Lower lobe of right lung (tissue), 2 donors: Measurements from ENCODE around the gene PRUNE2. TPM values are rescaled to one million over a fixed set of nuclear protein-coding genes. Genes with fewer than 3 reads are reported as not detected.

Source experiments
- ATAC-seq, 2 donors: fragments of 200-7000 bp; cut with Tn5 transposase; one replicate each; pipeline ENCODE4 v1.9.1; 2020 to 2022; ENCODE audit warnings: mild to moderate bottlenecking in 2 of 2, moderate library complexity in 2 of 2
- DNase-seq: peaks from one replicate; pipeline ENCODE4 v3.0.0-alpha.2; 2020
- H3K27ac ChIP-seq: fragments of 200-600 bp; one replicate; pipeline ENCODE4 v1.8.0; 2022
- H3K27me3 ChIP-seq: fragments of 200-600 bp; one replicate; pipeline ENCODE4 v1.8.0; 2022; ENCODE audit warnings: low read depth
- H3K36me3 ChIP-seq: fragments of 200-600 bp; one replicate; pipeline ENCODE4 v1.8.0; 2022; ENCODE audit warnings: mild to moderate bottlenecking
- H3K4me1 ChIP-seq: fragments of 200-600 bp; one replicate; pipeline ENCODE4 v1.8.0; 2022
- H3K4me3 ChIP-seq: fragments of 200-600 bp; one replicate; pipeline ENCODE4 v1.8.0; 2022; ENCODE audit warnings: mild to moderate bottlenecking
- H3K9me3 ChIP-seq: fragments of 200-600 bp; one replicate; pipeline ENCODE4 v1.8.0; 2022
- CTCF ChIP-seq: fragments of 200-600 bp; IDR thresholded peaks from one replicate; pipeline ENCODE4 v1.8.0; 2022; ENCODE audit warnings: antibody characterized with exemption, mild to moderate bottlenecking
- intact Hi-C: fragments of 100-400 bp; cut with DNase I; formaldehyde crosslinking; loops from one replicate; pipeline ENCODE4 v1.11.0; 2022
- total RNA-seq: library from RNA; stranded (reverse); fragmentation: NEBNext Ultra II Directional; extraction: Animal tissue kit (Norgen Biotek cat#: 25700); gene quantifications from one replicate; pipeline ENCODE4 v1.2.1, GENCODE V29; 2021
- donor health status: DM: no; HTN: yes; CAD: no; lungs with severe emphysema.

Gene PRUNE2
- total RNA-seq, 1 donor from 2014 or later: 13.6 TPM

DNA sequence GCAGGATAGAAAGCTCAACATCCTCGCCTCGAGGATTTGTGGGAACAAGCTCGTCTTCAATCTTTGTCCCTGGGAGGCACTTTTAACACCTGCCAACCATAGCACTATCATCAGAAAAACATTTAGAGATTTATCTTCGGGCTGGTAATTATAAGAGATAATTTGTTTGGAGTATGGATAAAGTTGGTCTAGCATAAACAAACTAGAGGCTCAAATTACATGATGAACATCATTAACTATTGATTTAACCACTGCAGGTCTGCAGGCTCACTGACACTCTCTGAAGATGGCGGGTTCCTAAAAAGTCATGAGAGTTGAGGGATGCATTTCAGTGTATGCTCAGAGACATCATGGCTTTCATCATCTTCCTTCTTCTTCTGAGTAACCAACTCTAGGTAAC is 167.5 kb downstream of the PRUNE2 start:
- no peak overlapping the region for H3K4me3 ChIP-seq
- no peaks in the 10 kb centered on the region for H3K4me1 ChIP-seq
- ATAC-seq: no peak
- DNase-seq: no peak
- no peaks in the 10 kb centered on the region for H3K9me3 ChIP-seq
- intact Hi-C loops: no loop called here
- no peak for TF ChIP-seq CTCF
- no peaks in the 10 kb centered on the region for H3K36me3 ChIP-seq
- no peaks in the 10 kb centered on the region for H3K27me3 ChIP-seq
- H3K27ac ChIP-seq: no peak overlapping the region

DNA sequence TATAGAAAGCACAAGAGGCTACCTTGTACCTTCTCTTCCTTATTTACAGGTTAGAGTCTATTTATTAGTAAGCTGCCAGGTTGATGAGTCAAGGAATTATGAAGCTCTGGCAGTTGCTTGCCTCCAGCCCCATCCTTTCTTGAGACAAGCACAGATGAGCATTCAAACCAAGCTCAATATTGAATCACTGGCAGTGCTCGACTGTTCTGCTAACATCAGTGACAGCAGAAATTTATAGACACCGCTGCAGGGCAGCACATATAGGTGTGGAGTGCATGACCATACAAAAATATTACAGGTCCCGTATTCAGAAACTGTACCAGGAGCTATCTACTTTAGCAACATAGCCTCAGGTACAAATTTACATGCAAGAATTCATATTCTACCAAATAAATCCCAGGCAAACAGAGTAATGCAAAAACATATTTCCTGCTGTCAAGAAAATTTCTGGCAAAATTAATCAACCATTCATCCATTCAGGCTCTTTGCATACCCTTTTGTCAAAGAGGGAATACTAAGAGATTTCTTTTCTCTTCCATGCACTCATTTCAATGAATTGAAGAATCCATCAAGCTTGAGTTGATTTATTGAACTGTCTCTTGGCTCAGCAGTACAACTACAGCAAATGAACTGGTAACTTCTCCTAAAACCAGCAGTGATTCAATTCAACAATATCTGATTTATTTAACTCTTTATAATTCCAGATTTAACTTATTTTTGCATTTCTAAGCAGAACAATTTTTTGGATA is 168.6 kb downstream of the PRUNE2 start:
- Histone ChIP-seq H3K27ac (no peak overlapping the region), H3K4me3 (no peak overlapping the region), H3K9me3 (no peaks in the 10 kb centered on the region), H3K4me1 (no peaks in the 10 kb centered on the region), H3K27me3 (no peaks in the 10 kb centered on the region), H3K36me3 (no peaks in the 10 kb centered on the region)
- intact Hi-C loops: no loop called here
- no peak for TF ChIP-seq CTCF
- ATAC-seq (no peak), DNase-seq (no peak)

DNA sequence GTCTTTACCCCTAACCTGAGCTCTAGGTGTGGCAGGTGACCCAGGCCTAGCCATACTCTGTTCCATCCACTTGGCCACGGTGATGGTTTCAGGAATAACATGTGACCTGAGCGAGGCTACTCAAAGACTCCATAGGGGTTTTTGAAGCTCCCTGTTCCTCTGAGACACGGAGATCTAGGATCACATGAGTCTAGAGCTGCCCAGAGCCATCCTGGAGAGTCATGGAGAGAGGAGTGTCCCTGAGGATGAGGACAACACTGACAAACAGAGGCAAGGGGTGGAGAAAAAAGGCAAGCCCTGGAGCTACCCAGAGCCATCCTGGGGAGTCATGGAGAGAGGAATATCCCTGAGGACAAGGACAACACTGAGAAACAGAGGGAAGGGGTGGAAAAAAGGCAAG is 171.2 kb downstream of the PRUNE2 start:
- no peaks in the 10 kb centered on the region for H3K4me1 ChIP-seq
- no peak for DNase-seq
- intact Hi-C loops: no loop called here
- no peak overlapping the region for H3K4me3 ChIP-seq
- no peak overlapping the region for H3K27ac ChIP-seq
- no peaks in the 10 kb centered on the region for H3K9me3 ChIP-seq
- no peak for ATAC-seq
- no peaks in the 10 kb centered on the region for H3K36me3 ChIP-seq
- H3K27me3 ChIP-seq: no peaks in the 10 kb centered on the region
- no peak for TF ChIP-seq CTCF

- TF ChIP-seq CTCF: no peak
- Histone ChIP-seq H3K27me3 (no peaks in the 10 kb centered on the region), H3K36me3 (no peaks in the 10 kb centered on the region), H3K4me1 (no peaks in the 10 kb centered on the region), H3K9me3 (no peaks in the 10 kb centered on the region), H3K27ac (no peak overlapping the region), H3K4me3 (no peak overlapping the region)
- intact Hi-C loops: no loop called here
- no peak for DNase-seq
- no peak for ATAC-seq
Observed at GRCh38 chr9:76733096-76733495, 172.8 kb downstream of the PRUNE2 start.

DNA sequence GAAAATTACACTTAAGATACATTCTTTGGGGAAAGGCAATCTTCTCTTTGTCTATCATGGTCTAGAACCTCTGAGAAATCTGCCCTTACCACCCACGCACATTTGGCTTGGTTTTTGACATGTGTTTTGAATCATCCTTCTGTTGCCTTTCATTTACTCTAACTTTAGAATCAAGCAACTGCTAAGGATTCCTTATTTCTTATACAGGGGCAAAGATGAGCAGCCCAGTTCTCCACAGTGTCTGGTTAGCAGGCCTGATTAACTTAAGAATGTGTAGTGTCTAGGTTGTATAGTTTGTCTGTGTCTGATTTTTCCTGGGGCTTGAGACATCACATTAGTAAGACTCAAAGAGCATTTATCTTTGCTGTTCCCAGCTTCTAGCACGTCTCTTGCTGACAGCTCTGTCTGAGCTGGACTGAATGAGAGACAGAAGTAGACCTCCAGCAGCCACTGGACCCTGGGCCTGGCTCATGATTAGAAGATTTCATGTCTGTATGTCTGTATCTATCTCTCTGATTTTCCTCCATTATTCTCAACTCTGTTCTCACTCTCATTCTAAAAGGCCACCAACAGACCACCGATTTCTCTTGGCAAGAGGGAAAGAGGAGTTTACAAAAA is 173.5 kb downstream of the PRUNE2 start:
- H3K36me3 ChIP-seq: no peaks in the 10 kb centered on the region
- no peaks in the 10 kb centered on the region for H3K4me1 ChIP-seq
- ATAC-seq (no peak), DNase-seq (no peak)
- TF ChIP-seq CTCF: no peak
- no peaks in the 10 kb centered on the region for H3K27me3 ChIP-seq
- no peaks in the 10 kb centered on the region for H3K9me3 ChIP-seq
- no peak overlapping the region for H3K4me3 ChIP-seq
- intact Hi-C loops: no loop called here
- no peak overlapping the region for H3K27ac ChIP-seq
